C4-2B (cell line): ENCODE measurements around the gene XKR3.

Experiments used
- ZFX ChIP-seq: fragments of 450-650 bp; IDR thresholded peaks from 2 replicates; pipeline ENCODE4 v1.6.1; 2017
- TF ChIP-seq, protein P1 (sequence below): fragments of 450-650 bp; conservative IDR thresholded peaks from 2 replicates; pipeline ENCODE4 v1.5.1; 2017; ENCODE audit warnings: mild to moderate bottlenecking

GRCh38 chr22:16774911-16775500, 50.2 kb downstream of the XKR3 start:
- TF ChIP-seq, protein P1, sequence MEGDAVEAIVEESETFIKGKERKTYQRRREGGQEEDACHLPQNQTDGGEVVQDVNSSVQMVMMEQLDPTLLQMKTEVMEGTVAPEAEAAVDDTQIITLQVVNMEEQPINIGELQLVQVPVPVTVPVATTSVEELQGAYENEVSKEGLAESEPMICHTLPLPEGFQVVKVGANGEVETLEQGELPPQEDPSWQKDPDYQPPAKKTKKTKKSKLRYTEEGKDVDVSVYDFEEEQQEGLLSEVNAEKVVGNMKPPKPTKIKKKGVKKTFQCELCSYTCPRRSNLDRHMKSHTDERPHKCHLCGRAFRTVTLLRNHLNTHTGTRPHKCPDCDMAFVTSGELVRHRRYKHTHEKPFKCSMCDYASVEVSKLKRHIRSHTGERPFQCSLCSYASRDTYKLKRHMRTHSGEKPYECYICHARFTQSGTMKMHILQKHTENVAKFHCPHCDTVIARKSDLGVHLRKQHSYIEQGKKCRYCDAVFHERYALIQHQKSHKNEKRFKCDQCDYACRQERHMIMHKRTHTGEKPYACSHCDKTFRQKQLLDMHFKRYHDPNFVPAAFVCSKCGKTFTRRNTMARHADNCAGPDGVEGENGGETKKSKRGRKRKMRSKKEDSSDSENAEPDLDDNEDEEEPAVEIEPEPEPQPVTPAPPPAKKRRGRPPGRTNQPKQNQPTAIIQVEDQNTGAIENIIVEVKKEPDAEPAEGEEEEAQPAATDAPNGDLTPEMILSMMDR: peak; percentile 29
- TF ChIP-seq ZFX: no peak
